HG02970 (cell line): ENCODE data around the gene IL6R.
"Not testable (repeated sequence)": the region's sequence is repeated elsewhere in the genome, so short reads cannot be mapped to it uniquely, and the experiment has no call there.

Experiments
- ATAC-seq: cut with Tn5 transposase; IDR thresholded peaks from one replicate; pipeline ENCODE4 v1.9.1; 2021; ENCODE audit warnings: mild to moderate bottlenecking, moderate library complexity, moderate number of reproducible peaks; ENCODE audit not compliant: unreplicated experiment, low FRiP score

The IL6R gene

GRCh38 chr1:154404984-154405746 lies at the start of gene IL6R:
IL6R (plus strand) TSS chr1:154405343; CDS start chr1:154405630, 287 bp downstream.
- ATAC-seq, result peak; percentile 39

DNA sequence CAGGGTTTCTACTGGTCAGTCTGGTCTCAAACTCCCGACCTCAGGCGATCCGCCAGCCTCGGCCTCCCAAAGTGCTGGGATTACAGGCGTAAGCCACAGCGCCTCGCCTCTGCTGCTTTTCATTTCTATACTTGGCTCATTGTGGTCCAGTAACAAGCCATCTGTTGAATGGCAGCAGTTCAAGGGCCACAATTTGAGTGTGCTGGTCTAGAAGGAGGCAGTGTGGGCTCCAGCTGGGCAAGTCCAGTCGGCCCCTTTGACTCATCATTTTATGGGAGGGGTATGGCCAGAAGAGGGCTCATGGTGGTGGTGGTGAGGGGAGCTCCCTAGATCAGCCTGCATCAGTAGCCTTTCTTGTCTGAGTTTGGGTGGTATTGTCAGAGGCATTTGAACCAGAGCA lies 46.6 kb upstream of the IL6R start:
- no peak for ATAC-seq

DNA sequence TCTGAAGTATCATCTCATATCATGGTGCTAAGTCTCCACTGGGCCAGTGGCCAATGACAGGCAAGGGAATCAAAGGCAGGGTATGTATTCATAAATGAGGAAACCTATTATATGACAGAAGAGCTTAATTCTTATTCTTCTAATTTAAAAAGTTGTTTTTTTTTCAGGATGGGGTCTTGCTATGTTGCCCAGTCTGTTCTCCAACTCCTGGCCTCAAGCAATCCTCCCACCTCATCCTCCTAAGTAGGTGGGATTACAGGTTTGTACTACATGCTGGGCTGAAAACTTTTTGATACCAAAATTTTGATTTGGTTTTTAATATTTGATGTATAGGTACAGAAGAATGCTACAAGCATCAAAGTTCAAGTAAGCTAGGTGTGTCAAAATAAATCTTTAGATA lies 44.9 kb upstream of the IL6R start:
- ATAC-seq, result no peak

DNA sequence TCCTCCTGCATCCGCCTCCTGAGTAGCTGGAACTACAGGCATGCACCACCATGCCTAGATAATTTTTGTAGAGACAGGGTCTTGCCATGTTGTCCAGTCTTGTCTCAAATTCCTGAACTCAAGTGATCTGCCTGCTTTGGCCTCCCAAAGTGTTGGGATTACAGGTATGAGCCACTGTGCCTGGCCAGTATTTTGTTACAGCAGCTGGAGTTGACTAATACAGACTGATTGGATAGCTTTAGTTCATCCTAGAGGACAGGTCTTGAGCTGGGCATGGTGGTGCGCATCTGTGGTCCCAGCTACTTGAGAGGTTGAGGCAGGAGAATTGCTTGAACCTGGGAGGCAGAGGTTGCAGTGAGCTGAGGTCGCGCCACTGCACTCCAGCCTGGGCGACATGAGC lies 44.3 kb upstream of the IL6R start:
- not testable (repeated sequence) for ATAC-seq

DNA sequence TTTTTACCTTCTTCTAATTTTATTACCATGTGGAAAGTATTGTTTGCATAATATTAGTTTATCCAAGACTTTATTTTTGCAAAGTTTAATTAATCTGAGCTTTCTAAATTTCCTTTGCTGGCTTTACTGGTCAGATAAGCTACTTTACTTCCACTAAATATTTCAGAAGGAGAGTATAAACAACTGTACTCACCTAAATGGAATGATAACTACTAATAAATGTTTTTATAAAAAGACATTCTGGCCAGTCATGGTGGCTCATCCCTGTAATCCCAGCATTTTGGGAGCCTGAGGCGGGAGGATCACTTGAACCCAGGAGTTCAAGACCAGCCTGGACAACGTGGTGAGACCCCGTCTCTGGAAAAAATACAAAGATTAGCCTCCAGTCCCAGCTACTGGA lies 43.8 kb upstream of the IL6R start:
- ATAC-seq, result no peak

DNA sequence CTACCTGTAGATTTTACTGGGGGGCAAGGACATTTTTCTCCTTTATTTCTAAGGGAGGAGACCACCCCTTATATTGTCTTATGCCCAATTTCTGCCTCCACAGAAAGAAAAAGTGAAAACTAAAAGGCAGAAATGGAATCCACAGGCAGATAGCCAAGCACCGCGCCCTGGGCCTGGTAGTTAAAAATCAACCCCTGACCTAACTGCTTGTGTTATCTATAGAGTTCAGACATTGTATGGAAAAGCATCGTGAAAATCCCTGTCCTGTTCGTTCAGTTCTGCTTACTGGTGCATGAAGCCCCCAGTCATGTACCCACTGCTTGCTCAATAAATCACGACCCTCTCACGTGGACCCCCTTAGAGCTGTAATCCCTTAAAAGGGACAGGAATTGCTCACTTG lies 33.7 kb upstream of the IL6R start:
- ATAC-seq, result no peak

DNA sequence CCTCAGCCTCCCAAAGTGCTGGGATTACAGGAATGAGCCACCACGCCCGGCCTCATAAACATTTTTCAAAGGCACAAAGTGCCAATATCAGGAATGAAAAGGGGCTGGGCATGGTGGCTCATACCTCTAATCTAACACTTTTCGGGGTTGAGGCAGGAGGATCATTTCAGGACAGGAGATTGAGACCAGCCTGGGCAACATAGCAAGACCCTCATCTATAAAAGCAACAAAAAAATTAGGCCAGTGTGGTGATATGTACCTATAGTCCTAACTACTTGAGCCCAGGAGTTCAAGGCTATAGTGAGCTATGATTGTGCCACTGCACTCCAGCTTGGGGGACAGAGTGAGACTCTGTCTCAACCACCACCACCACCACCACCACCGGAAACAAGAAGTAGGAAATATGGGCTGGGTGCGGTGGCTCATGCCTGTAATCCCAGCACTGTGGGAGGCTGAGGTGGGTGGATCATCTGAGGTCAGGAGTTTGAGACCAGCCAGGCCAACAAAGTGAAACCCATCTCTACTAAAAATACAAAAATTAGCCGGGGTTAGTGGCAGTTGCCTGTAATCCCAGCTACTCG lies 31.3 kb upstream of the IL6R start:
- ATAC-seq, result not testable (repeated sequence)

DNA sequence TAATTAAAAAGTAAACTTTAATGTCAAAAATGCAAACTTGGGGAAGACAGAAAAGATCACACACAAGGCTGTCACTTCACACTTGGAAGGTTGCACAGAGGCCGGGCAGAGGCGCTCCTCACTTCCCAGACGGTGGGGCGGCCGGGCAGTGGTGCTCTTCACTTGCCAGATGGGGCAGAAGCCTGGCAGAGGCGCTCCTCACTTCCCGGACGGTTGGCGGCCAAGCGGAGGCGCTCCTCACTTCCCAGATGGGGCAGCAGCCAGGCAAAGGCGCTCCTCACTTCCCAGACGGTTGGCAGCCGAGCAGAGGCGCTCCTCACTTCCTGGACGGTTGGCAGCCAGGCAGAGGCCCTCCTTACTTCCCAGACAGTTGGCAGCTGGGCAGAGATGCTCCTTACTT lies 25.8 kb upstream of the IL6R start:
- no peak for ATAC-seq

- ATAC-seq, result no peak
These were observed 20.3 kb upstream of the IL6R start for GRCh38 chr1:154384650-154385489.

GRCh38 chr1:154386643-154387352 lies 18.3 kb upstream of the IL6R start:
- ATAC-seq, result peak; percentile 77

DNA sequence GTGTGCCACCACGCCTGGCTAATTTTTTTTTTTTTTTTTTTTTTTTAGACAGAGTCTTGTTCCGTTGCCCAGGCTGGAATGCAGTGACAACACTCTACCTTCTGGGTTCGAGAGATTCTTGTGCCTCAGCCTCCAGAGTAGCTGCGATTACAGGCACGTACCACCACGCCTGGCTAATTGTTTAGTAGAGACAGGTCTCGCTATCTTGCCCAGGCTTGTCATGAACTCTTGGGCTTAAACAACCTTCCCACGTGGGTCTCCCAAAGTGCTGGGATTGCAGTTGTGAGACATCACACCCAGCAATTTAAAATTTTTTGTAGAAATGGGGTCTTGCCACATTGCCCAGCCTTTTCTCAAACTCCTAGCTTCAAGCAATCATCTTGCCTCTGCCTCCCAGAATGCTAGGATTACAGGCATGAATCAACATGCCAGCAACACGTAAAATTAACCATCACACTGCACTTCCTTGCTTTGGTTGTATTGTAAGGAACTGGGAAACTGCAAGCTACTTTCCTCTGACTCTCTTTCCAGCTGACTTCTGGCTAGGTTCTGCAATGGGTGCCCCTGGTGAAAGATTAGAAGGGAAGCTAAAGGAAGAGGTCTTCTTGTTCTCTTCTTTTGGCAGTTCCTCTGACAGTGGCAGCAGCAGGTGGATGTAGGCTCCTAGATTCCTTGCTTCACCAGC lies 13.9 kb upstream of the IL6R start:
- no peak for ATAC-seq

DNA sequence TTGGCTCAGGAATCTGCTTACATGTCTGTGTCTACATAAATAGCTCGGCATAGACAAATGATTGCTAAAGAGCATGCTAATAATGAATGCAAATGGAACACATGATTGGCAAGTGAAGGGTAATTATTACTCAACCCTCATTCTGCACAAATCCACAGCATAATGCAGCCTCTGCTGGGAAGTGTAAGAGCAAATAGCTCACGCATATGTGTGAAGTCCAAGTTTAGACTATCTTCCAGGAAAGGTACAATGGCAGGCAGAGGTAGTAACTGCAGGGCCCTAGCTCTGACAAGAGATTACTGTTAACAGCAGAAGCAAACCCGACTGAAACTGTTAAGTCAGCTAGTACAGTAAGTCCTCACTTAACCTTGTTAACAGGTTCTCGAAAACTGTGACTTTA lies 7.0 kb upstream of the IL6R start:
- no peak for ATAC-seq

GRCh38 chr1:154398678-154399077 lies 6.5 kb upstream of the IL6R start:
- ATAC-seq, result no peak

DNA sequence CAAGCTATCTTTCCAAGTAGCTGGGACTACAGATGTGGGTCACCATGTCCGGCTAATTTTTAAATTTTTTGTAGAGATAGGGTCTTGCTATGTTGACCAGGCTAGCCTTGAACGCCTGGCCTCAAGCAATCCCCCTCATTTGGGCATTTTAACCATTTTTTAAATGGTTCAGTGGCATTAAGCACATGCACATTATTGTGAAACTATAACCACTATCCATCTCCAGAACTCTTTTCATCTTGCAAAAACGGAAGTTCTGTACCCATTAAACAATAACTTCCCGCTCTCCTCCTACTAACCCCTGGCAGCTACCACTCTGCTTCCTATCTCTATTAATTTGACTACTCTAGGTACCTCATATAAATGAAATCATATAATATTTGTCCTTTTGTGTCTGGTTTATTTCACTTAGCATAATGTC lies 4.8 kb upstream of the IL6R start:
- ATAC-seq, result no peak

DNA sequence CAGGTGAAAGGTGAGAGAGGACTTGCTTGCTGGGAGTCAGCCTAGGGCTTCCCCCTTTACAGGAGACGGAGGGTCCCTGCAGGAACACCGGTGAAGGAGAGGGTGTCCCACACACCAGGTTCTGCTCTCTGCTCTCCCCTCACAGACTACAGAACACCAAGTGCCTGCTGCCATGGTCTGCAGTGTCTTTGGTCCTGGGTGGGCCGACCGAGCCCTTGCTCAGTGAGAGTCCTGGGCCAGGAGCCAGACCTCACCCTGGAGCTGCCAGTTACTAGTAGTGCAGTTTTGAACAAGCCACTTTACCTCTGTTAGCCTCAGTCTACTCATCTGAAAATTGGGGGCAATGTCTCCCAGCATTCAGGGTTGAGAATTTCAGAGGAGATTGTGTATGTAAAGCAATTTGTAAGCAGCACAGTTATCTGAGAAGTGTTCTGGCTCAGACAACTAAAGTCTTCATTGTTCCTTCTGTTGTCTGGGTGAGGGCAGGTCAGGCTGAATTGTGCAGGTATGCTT lies 2.7 kb upstream of the IL6R start:
- no peak for ATAC-seq

- no peak for ATAC-seq
These were observed 1.7 kb upstream of the IL6R start for GRCh38 chr1:154403261-154403943.

- ATAC-seq, result no peak
These were observed 1.2 kb upstream of the IL6R start for GRCh38 chr1:154403983-154404382.

DNA sequence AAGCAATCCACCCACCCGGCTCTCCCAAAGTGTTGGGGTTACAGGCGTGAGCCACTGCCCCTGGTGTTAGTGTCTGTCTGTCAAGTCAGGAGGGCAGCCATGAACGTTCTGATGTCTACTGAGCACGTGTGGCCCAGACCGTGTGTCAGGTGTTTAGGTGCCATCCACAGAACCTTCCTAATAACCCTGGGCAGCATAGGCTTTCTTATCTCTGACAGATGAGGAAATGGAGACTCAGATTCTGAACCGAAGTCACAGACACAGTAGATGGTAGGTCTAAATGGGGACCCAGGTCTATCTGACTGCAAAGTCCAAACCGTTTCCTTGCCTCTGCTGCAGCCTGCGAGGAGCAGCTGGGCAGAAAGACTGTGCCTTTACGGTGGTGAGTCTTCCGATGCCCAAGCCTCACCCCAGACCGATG lies 622 bp upstream of the IL6R start:
- peak; percentile 1 for ATAC-seq
